GM19099 (cell line): ENCODE measurements around the gene SVIL.

Experiments
- POLR2A ChIP-seq: IDR thresholded peaks from 3 replicates; pipeline ENCODE4 v1.6.1; 2011; ENCODE audit warnings: low read depth; ENCODE audit not compliant: insufficient read length; ENCODE audit errors: extremely low read depth

The SVIL gene

GRCh38 chr10:29465384-29465783 is 169.4 kb downstream of the SVIL start:
- no peak for TF ChIP-seq POLR2A

GRCh38 chr10:29461042-29461441 is 173.7 kb downstream of the SVIL start:
- TF ChIP-seq POLR2A: no peak

GRCh38 chr10:29455095-29455494 is 179.7 kb downstream of the SVIL start:
- TF ChIP-seq POLR2A: no peak

- no peak for TF ChIP-seq POLR2A
Measured at GRCh38 chr10:29454250-29454649, 180.5 kb downstream of the SVIL start.

DNA sequence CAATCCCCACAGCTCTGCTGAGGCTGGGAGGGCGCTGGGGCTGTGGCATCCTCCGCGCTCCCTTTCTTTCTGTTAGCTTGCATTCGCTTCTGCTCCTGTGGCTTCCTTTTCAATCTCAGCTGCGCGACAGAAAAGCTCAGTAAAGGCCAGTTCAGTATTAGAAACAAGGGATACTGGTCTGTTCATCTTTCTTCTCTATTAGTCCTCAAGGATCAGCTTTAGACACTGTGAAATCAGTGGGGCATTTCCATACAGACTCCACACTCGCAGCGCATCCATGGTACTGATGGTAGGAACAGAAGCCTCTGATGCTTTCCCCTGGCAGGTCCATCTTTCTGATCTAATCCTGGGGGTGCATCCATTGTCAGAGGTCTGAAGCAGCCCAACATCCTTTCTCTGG is 182.2 kb downstream of the SVIL start:
- no peak for TF ChIP-seq POLR2A

- TF ChIP-seq POLR2A: no peak
Measured at GRCh38 chr10:29451946-29452345, 182.8 kb downstream of the SVIL start.

GRCh38 chr10:29450405-29450804 is 184.4 kb downstream of the SVIL start:
- no peak for TF ChIP-seq POLR2A

DNA sequence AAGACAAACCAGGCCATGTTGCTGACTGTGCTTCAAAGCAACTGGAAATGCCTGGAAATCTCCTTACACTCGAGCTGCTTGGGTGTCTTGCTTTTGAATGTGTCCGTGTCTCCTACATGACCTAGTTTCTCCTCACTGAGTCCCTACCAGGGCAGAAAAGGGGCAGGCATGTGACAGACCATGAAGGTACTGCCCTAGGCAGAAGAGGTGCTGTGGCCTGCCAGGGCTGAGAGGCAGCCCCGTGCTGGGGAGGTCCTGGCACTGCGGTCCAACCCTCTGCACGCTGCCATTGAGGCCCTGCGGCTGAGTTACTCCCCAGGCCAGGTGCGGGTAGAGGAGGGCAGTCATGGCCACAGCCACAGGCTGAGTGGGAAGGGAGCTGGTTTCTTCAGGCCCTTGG is 186.6 kb downstream of the SVIL start:
- no peak for TF ChIP-seq POLR2A

DNA sequence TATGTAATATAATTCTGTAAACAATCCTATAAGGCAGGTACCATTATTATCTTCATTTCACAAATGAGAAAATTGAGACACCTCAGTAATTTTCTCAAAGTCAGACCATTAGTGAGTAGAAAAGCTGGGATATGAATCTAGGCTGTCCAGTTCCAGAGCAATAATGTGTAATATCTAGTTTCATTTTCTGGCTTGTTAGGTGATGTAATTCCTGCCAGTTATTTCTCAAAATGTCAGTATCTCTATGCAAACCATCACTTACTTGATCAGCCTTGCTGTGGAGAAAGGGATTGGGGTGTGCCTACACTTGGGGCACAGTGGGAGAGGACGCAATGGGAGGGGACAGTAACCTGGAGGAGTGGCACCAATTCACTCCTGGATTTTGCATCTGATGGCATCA is 188.4 kb downstream of the SVIL start:
- TF ChIP-seq POLR2A: no peak

DNA sequence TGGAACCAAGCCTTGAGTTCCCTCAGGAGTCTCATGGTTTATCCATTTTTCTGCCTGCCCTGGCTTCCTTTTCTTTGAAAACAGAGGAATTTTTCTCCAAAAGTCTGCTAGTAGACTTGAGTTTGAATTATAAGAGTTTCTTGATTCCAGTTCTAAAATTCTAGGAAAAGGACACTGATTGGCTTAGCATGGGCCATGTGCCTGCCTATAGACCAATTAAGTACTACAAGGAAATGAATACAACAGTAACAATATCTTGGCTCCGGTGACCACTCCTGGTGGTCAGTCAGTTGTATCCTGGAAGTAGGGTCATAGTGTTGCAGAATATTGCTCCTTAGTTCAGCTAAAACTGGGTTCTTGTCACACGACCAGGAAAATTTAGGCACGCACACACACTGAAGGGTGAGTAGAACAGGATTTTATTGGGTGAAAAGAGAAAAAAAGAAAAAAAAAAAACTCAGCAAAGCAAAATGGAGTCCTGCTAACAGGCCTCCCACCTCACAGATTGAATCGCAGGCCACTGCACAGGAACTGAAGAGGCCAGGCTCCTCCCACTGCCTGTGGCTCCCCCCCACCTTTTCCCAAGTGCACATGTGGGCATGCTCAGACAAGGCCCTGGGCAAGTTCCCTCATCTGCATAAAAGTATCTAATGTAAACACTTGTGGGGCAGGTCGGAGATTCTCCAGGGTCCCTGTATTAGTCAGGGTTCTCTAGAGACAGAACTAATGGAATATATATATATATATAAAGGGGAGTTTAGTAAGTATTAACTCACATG is 190.8 kb downstream of the SVIL start:
- no peak for TF ChIP-seq POLR2A

DNA sequence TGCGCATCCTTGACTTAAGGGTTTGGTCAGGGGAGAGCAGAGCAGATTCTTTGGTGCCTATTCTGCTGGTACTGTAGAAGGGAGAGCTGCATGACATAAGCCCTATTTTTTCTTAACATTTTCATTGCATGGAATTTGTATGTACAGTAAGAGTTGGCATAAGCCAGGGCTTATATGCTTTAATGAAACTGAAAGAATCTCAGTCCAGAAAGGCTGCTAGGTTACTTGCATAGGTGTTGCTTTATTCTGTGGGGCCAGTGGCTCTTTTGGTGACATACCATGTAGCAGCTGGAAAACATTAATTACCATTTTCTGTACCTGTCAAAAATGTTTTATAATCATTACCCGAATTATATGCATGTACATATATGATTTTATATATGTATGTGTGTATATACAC is 193.8 kb downstream of the SVIL start:
- no peak for TF ChIP-seq POLR2A

- no peak for TF ChIP-seq POLR2A
Measured at GRCh38 chr10:29438271-29438670, 196.5 kb downstream of the SVIL start.

DNA sequence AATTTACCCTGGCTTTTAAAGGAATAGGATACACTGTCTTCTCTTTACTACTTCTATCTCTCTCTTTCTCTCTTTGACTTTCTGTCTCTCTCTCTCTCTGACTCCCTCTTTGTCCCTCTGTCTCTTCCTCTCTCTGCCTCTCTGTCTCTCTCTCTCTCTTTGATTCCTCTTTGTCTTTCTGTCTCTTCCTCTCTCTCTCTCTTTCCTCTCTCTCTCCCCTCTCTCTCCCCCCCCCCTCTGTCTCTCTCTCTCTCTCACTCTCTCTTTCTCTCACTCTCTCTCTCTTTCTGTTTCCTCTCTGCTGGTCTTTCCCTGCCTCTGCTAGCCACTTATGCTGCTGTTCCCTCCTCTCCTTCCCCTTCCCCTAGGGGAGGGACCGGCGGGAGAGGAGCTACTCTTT is 196.9 kb downstream of the SVIL start:
- no peak for TF ChIP-seq POLR2A

DNA sequence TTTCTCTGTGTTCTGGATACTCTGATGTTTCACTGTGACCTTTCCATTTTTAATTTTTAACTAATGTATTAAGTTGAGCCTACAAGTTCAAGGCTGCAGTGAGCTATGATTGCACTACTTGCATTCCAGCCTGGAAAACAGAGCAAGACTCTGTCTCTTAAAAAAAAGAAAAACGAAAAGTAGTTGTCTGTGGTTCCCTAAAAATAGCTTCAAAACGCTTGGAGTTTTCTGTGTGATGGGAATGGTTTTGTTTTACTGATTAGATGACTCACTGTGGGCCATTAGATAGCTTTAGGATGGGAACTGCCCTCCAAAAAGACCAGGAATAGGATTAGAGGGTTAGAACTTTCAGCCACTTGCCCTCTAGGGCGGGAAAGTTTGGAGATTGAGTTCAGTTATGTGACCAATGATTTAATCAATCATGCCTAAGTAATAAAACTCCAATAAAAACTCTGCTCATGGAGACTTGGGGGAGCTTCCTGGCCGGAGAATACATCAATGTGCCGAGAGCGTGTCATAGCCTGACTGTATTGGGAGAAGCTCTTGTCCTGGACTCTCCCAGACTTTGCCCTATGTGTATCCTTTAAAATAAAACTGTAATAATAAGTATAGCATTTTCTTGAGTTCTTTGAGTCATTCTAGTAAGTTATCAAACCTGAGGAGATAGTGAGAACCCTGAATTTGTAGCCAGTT is 198.8 kb downstream of the SVIL start:
- TF ChIP-seq POLR2A: no peak

- no peak for TF ChIP-seq POLR2A
Measured at GRCh38 chr10:29434111-29434510, 200.7 kb downstream of the SVIL start.

GRCh38 chr10:29431711-29432110 is 203.1 kb downstream of the SVIL start:
- TF ChIP-seq POLR2A: no peak
